Prostate gland (tissue), 2 donors: Measurements from ENCODE around the gene SLAMF1. TPM values are rescaled to one million over a fixed set of nuclear protein-coding genes. Genes with fewer than 3 reads are reported as not detected.
"Not testable (repeated sequence)": the region's sequence is repeated elsewhere in the genome, so short reads cannot be mapped to it uniquely, and the experiment has no call there.

Source experiments
- DNase-seq: peaks from one replicate; pipeline ENCODE4 v3.0.0-alpha.2; 2019; ENCODE audit warnings: low spot score
- H3K27ac ChIP-seq, 2 donors: fragments of 200-600 bp; sonication (generic); 2 replicates each; pipeline ENCODE4 v1.5.1; 2017 to 2019
- H3K27me3 ChIP-seq: fragments of 200-600 bp; sonication (generic); replicated peaks from 2 replicates; pipeline ENCODE4 v1.5.1; 2019; ENCODE audit not compliant: insufficient read depth
- H3K36me3 ChIP-seq, 2 donors: fragments of 200-600 bp; sonication (generic); 1 replicate in 1 of 2; 2 replicates in 1 of 2; pipeline versions ENCODE4 v1.5.1 to v1.8.1; 2017 to 2019
- H3K4me1 ChIP-seq: fragments of 200-600 bp; sonication (generic); replicated peaks from 2 replicates; pipeline ENCODE4 v1.5.1; 2019
- H3K4me3 ChIP-seq, 2 donors: fragments of 200-600 bp; sonication (generic); 2 replicates each; pipeline ENCODE4 v1.5.1; 2017 to 2019
- H3K9me3 ChIP-seq: fragments of 200-600 bp; sonication (generic); 2 replicates; pipeline ENCODE4 v1.5.1; 2017
- CTCF ChIP-seq, 4 experiments: fragments of 200-600 bp in 2 of 4; fragments of 450-650 bp in 2 of 4; sonication (generic) in 2 of 4; IDR thresholded peaks; 1 replicate in 3 of 4; 2 replicates in 1 of 4; pipeline ENCODE4 v1.5.1; 2016 to 2019; ENCODE audit warnings: antibody characterized with exemption in 4 of 4, mild to moderate bottlenecking in 2 of 4, moderate library complexity in 2 of 4
- POLR2A ChIP-seq: fragments of 450-650 bp; IDR thresholded peaks from one replicate; pipeline ENCODE4 v1.6.1; 2016; ENCODE audit warnings: antibody characterized with exemption, mild to moderate bottlenecking
- POLR2AphosphoS5 ChIP-seq: sonication (generic); formaldehyde crosslinking; IDR thresholded peaks from one replicate; pipeline ENCODE4 v1.6.1; 2017; ENCODE audit warnings: antibody characterized with exemption
- WGBS: methylation state at CpG from one replicate; pipeline ENCODE4 v1.1.5; 2018; 5-methylcytosine and 5-hydroxymethylcytosine counted together
- intact Hi-C: fragments of 100-400 bp; cut with DNase I; formaldehyde crosslinking; loops from one replicate; pipeline ENCODE4 v1.14.2; 2022
- total RNA-seq, 2 donors: library from RNA; depleted of rRNA; stranded (reverse); fragments of >200 nt; gene quantifications; one replicate each; pipeline ENCODE4 v1.1.0, GENCODE V29; 2016

SLAMF1 gene
- total RNA-seq, 2 donors from 2014 or later = 0.17 to 0.36 TPM

- Histone ChIP-seq H3K4me1 (no peaks in the 10 kb centered on the region), H3K27me3 (no peaks in the 10 kb centered on the region), H3K4me3 (no peak overlapping the region), H3K36me3 (no peaks in the 10 kb centered on the region), H3K9me3 (no peaks in the 10 kb centered on the region), H3K27ac (no peak overlapping the region)
- 68% methylated on average over 19 of the region's 19 CpGs for WGBS
- intact Hi-C loops = no loop called here
- TF ChIP-seq CTCF (IDR thresholded peaks at IDR 0.05) = no peak
- no peak for TF ChIP-seq POLR2AphosphoS5
- no peak for TF ChIP-seq POLR2A
- no peak for DNase-seq
Measured at GRCh38 chr1:160629286-160630210, 17.3 kb downstream of the SLAMF1 start.

GRCh38 chr1:160628799-160629263, 18.0 kb downstream of the SLAMF1 start:
- Histone ChIP-seq H3K36me3 (no peaks in the 10 kb centered on the region), H3K4me3 (no peak overlapping the region), H3K4me1 (no peaks in the 10 kb centered on the region), H3K27me3 (no peaks in the 10 kb centered on the region), H3K27ac (no peak overlapping the region), H3K9me3 (no peaks in the 10 kb centered on the region)
- TF ChIP-seq CTCF (IDR thresholded peaks at IDR 0.05) (no peak), POLR2A (no peak), POLR2AphosphoS5 (no peak)
- no peak for DNase-seq
- intact Hi-C loops = no loop called here
- WGBS = 60% methylated on average over 8 of the region's 8 CpGs

GRCh38 chr1:160627677-160628289, 19.1 kb downstream of the SLAMF1 start:
- H3K4me3 ChIP-seq, H3K27me3 ChIP-seq, H3K4me1 ChIP-seq, H3K36me3 ChIP-seq, DNase-seq, H3K27ac ChIP-seq, intact Hi-C loops, H3K9me3 ChIP-seq: not testable (repeated sequence)
- WGBS = 90% methylated on average over 4 of the region's 4 CpGs

- Histone ChIP-seq H3K4me3 (no peak overlapping the region), H3K27me3 (no peaks in the 10 kb centered on the region), H3K4me1 (no peaks in the 10 kb centered on the region), H3K9me3 (no peaks in the 10 kb centered on the region), H3K36me3 (no peaks in the 10 kb centered on the region), H3K27ac (no peak overlapping the region)
- 100% methylated on average over 1 of the region's 1 CpG for WGBS
- intact Hi-C loops = no loop called here
- TF ChIP-seq POLR2AphosphoS5 (no peak), CTCF (IDR thresholded peaks at IDR 0.05) (no peak), POLR2A (no peak)
- no peak for DNase-seq
Measured at GRCh38 chr1:160626509-160627342, 20.1 kb downstream of the SLAMF1 start.
